ENCODE measurements around the gene ABL2.
"Not testable (repeated sequence)": the region's sequence is repeated elsewhere in the genome, so short reads cannot be mapped to it uniquely, and the experiment has no call there.

DNA sequence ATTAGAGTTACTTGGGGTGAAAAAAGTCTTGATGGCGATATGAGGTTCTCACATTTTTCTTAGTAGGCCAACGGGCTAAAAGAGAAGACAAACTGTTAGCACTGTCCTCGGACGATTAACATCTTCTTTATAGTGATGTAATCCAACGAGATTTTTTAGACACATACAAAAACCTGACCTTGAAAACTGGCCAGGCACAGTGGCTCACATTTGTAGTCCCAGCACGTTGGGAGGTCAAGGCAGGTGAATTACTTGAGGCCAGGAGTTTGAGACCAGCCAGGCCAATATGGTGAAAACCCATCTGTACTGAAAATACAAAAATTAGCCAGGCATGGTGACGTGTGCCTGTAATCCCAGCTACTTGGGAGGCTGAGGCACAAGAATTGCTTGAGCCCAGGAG lies 8.4 kb downstream of the ABL2 start:
- not testable (repeated sequence) for TF ChIP-seq POLR2A, POLR2AphosphoS5 (IDR thresholded peaks at IDR 0.05; ENCODE audit: low read depth, low read length)
